CD8-positive, alpha-beta memory T cell (primary cell): ENCODE measurements around the gene URAD. TPM values are rescaled to one million over a fixed set of nuclear protein-coding genes. Genes with fewer than 3 reads are reported as not detected.

Experiments
- CTCF ChIA-PET: fragments of 350-600 bp; sonication (Branson Sonifier 250); formaldehyde crosslinking; loops from one replicate; lab custom pipeline; 2021; ENCODE audit warnings: antibody characterized with exemption; lab: Charles Lee
- POLR2A ChIA-PET: fragments of 350-600 bp; sonication (Branson Sonifier 250); formaldehyde crosslinking; loops from one replicate; lab custom pipeline; 2021; ENCODE audit warnings: antibody characterized with exemption; lab: Charles Lee
- DNase-seq, 5 donors: peaks; one replicate each; pipeline versions ENCODE4 v3.0.0 to v3.0.0-alpha.2; 2020 to 2022; ENCODE audit warnings: mixed read lengths in 1 of 5
- H3K27ac ChIP-seq: one replicate; pipeline ENCODE4 v1.7.0; 2013; ENCODE audit warnings: low read depth, mild to moderate bottlenecking, low read length, moderate library complexity
- H3K27me3 ChIP-seq: 2 replicates; pipeline ENCODE4 v1.7.0; 2013; ENCODE audit warnings: low read length, mild to moderate bottlenecking; ENCODE audit not compliant: insufficient read depth, poor library complexity, severe bottlenecking
- H3K36me3 ChIP-seq: 2 replicates; pipeline ENCODE4 v1.7.0; 2013; ENCODE audit warnings: mild to moderate bottlenecking, low read length, moderate library complexity; ENCODE audit not compliant: insufficient read depth
- H3K4me1 ChIP-seq: 2 replicates; pipeline ENCODE4 v1.7.0; 2013; ENCODE audit warnings: mild to moderate bottlenecking, low read length, moderate library complexity; ENCODE audit not compliant: insufficient read depth
- H3K4me3 ChIP-seq: 2 replicates; pipeline ENCODE4 v1.7.0; 2013; ENCODE audit warnings: mild to moderate bottlenecking, low read length
- H3K9me3 ChIP-seq: 2 replicates; pipeline ENCODE4 v1.7.0; 2013; ENCODE audit warnings: mild to moderate bottlenecking, low read length
- H3K27ac Mint-ChIP-seq, 8 donors: one replicate each; pipeline ENCODE4 v1.8.0; 2020 to 2021; ENCODE audit warnings: mixed read lengths in 8 of 8, mild to moderate bottlenecking in 6 of 8, inconsistent platforms in 3 of 8, moderate library complexity in 3 of 8
- H3K27me3 Mint-ChIP-seq, 2 donors: one replicate each; pipeline ENCODE4 v1.8.0; 2020 to 2021; ENCODE audit warnings: mixed read lengths in 2 of 2, mild to moderate bottlenecking in 1 of 2, moderate library complexity in 1 of 2
- H3K36me3 Mint-ChIP-seq, 3 donors: one replicate each; pipeline ENCODE4 v1.8.0; 2020 to 2021; ENCODE audit warnings: mixed read lengths in 3 of 3, inconsistent platforms in 1 of 3, mild to moderate bottlenecking in 1 of 3
- H3K4me1 Mint-ChIP-seq, 3 donors: one replicate each; pipeline ENCODE4 v1.8.0; 2020 to 2021; ENCODE audit warnings: mixed read lengths in 3 of 3, inconsistent platforms in 1 of 3, mild to moderate bottlenecking in 1 of 3
- H3K4me3 Mint-ChIP-seq, 7 donors: one replicate each; pipeline ENCODE4 v1.8.0; 2020 to 2021; ENCODE audit warnings: mixed read lengths in 7 of 7, mild to moderate bottlenecking in 6 of 7, moderate library complexity in 4 of 7, inconsistent platforms in 2 of 7
- H3K9me3 Mint-ChIP-seq, 5 donors: one replicate each; pipeline ENCODE4 v1.8.0; 2020 to 2022; ENCODE audit warnings: mixed read lengths in 5 of 5, mild to moderate bottlenecking in 3 of 5, moderate library complexity in 2 of 5, inconsistent platforms in 1 of 5
- polyA plus RNA-seq: library from polyadenylated mRNA; unstranded; fragments of 300-500 nt; fragmentation: Illumina TruSeq; gene quantifications from one replicate; pipeline ENCODE4 v1.2.3, GENCODE V29; 2021
- total RNA-seq, 2 experiments: library from RNA; stranded (reverse); gene quantifications; one replicate each; pipeline ENCODE4 v1.2.3, GENCODE V29; 2021

The URAD gene
- total and polyA plus RNA-seq, 3 experiments from 2014 or later: not detected

GRCh38 chr13:27962128-27962841 is 26.2 kb downstream of the URAD start:
- ChIA-PET POLR2A (no interaction called here), CTCF (no interaction called here)
- H3K4me1 Mint-ChIP-seq: peaks cover 7 to 40% (median 11%) of the 10 kb centered on the region in 3 donors
- H3K4me1 ChIP-seq: peaks cover 6% of the 10 kb centered on the region
- H3K27ac Mint-ChIP-seq: peak overlapping the region in 2 of 8 donors; percentile 21 to 36
- H3K27me3 Mint-ChIP-seq: peaks cover 62 to 80% of the 10 kb centered on the region in 2 donors
- peak overlapping the region in 3 of 7 donors; percentile 13 to 71 (median 43) for H3K4me3 Mint-ChIP-seq
- H3K36me3 ChIP-seq: no peaks in the 10 kb centered on the region
- no peaks in the 10 kb centered on the region for H3K9me3 ChIP-seq
- H3K9me3 Mint-ChIP-seq: no peaks in the 10 kb centered on the region
- H3K36me3 Mint-ChIP-seq: peaks cover 0 to 1% (median 0%) of the 10 kb centered on the region in 3 donors
- H3K27me3 ChIP-seq: peaks cover 28% of the 10 kb centered on the region
- no peak for DNase-seq
- no peak overlapping the region for H3K27ac ChIP-seq
- H3K4me3 ChIP-seq: no peak overlapping the region

GRCh38 chr13:27961227-27962085 is 27.0 kb downstream of the URAD start:
- Histone ChIP-seq H3K4me1 (peaks cover 6% of the 10 kb centered on the region), H3K9me3 (no peaks in the 10 kb centered on the region), H3K27ac (no peak overlapping the region), H3K4me3 (no peak overlapping the region), H3K27me3 (peaks cover 32% of the 10 kb centered on the region), H3K36me3 (no peaks in the 10 kb centered on the region)
- H3K4me1 Mint-ChIP-seq: peaks cover 7 to 31% (median 9%) of the 10 kb centered on the region in 3 donors
- H3K9me3 Mint-ChIP-seq: no peaks in the 10 kb centered on the region
- ChIA-PET POLR2A (no interaction called here), CTCF (interaction anchor here (1.3 kb wide), 1 partner anchor 21 kb away, joined by 3 read pairs; no protein-coding TSS in a partner anchor)
- H3K27ac Mint-ChIP-seq: no peak overlapping the region
- H3K4me3 Mint-ChIP-seq: peak overlapping the region in 4 of 7 donors; percentile 6 to 34 (median 20)
- H3K27me3 Mint-ChIP-seq: peaks cover 59 to 81% of the 10 kb centered on the region in 2 donors
- DNase-seq: no peak
- peaks cover 0 to 1% (median 0%) of the 10 kb centered on the region in 3 donors for H3K36me3 Mint-ChIP-seq

GRCh38 chr13:27960362-27961226 is 27.9 kb downstream of the URAD start:
- H3K27ac Mint-ChIP-seq: no peak overlapping the region
- H3K36me3 ChIP-seq: no peaks in the 10 kb centered on the region
- H3K36me3 Mint-ChIP-seq: peaks cover 0 to 1% (median 0%) of the 10 kb centered on the region in 3 donors
- H3K9me3 Mint-ChIP-seq: no peaks in the 10 kb centered on the region
- H3K27me3 ChIP-seq: peaks cover 33% of the 10 kb centered on the region
- H3K4me1 ChIP-seq: peaks cover 6% of the 10 kb centered on the region
- H3K27ac ChIP-seq: no peak overlapping the region
- POLR2A ChIA-PET: no interaction called here
- peak overlapping the region in 6 of 7 donors; percentile 50 to 76 (median 61) for H3K4me3 Mint-ChIP-seq
- no peak overlapping the region for H3K4me3 ChIP-seq
- peaks cover 64 to 81% of the 10 kb centered on the region in 2 donors for H3K27me3 Mint-ChIP-seq
- CTCF ChIA-PET: interaction anchor here (0.5 to 1.3 kb wide), 3 partner anchors 9 to 974 kb away, joined by 3 to 4 read pairs (median 3); no protein-coding TSS in a partner anchor
- H3K9me3 ChIP-seq: no peaks in the 10 kb centered on the region
- DNase-seq: no peak
- H3K4me1 Mint-ChIP-seq: peaks cover 5 to 23% (median 9%) of the 10 kb centered on the region in 3 donors

DNA sequence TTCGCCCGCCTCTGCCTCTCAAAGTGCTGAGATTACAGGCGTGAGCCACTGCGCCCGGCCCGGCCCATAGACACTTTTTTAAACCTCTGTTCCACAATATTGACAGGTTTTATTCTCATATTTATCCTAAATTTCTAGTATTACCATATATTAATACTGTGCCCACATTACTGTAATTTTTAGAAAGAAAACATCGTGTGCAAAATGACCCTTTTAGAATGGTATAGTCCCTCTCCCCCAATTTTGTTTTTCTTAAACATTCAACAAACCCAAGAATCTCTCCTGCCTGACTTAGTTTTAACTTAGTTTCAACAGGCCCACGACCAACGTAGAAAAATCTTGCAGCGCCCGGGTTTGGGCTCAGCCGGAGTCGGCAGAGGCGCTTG is 28.5 kb downstream of the URAD start:
- ChIA-PET CTCF (interaction anchor here (1.0 to 1.3 kb wide), 2 partner anchors 10 to 23 kb away, joined by 3 read pairs; no protein-coding TSS in a partner anchor), POLR2A (no interaction called here)
- Histone ChIP-seq H3K4me3 (no peak overlapping the region), H3K27me3 (peaks cover 32% of the 10 kb centered on the region), H3K4me1 (peaks cover 6% of the 10 kb centered on the region), H3K27ac (no peak overlapping the region), H3K9me3 (no peaks in the 10 kb centered on the region), H3K36me3 (no peaks in the 10 kb centered on the region)
- Mint-ChIP-seq H3K27me3 (peaks cover 64 to 81% of the 10 kb centered on the region in 2 donors), H3K4me1 (peaks cover 5 to 26% (median 9%) of the 10 kb centered on the region in 3 donors), H3K4me3 (peak overlapping the region in 5 of 7 donors; percentile 19 to 76 (median 45)), H3K9me3 (no peaks in the 10 kb centered on the region), H3K27ac (no peak overlapping the region), H3K36me3 (peaks cover 0 to 1% (median 0%) of the 10 kb centered on the region in 3 donors)
- no peak for DNase-seq

DNA sequence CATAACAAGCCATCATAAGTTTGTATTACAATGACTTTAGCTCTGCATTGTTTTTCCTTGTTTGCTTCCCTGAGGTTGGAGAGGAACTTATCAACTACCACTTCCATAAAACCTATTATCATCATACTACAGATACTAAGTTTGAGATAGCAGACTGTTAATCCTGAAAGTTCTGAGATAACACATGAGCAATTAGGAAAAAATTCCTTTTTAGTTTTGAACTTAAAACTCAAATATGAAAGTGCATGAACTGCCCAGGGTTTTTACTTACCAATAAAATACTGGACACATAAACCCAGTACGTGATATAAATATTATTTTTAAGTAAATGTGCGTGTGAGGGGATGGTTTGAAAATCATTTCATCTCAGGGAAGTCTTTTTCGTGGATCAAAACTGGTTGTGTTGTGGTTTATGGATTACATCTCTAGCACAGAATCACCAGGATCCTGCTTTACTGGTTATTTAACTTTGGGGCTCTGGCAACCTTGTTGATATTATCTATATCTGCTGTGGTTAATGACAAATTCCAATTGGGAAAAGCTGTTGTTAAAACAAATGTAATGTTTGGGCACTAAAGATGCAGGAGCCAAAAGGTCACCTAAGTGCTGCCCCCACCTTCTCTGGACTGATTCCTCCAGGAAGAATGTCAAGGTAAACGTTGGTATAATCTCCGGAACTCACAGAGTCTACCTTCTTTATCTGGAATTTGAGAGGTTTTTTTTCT is 31.8 kb downstream of the URAD start:
- no peak overlapping the region for H3K4me3 ChIP-seq
- no peak overlapping the region for H3K4me3 Mint-ChIP-seq
- CTCF ChIA-PET: interaction anchor here (1.5 kb wide), 2 partner anchors 28 to 127 kb away, joined by 3 to 4 read pairs; no protein-coding TSS in a partner anchor
- no peak overlapping the region for H3K27ac Mint-ChIP-seq
- no peak for DNase-seq
- H3K4me1 ChIP-seq: peaks cover 12% of the 10 kb centered on the region
- POLR2A ChIA-PET: no interaction called here
- peaks cover 14 to 38% (median 17%) of the 10 kb centered on the region in 3 donors for H3K4me1 Mint-ChIP-seq
- no peaks in the 10 kb centered on the region for H3K36me3 Mint-ChIP-seq
- no peaks in the 10 kb centered on the region for H3K36me3 ChIP-seq
- no peaks in the 10 kb centered on the region for H3K9me3 ChIP-seq
- H3K27ac ChIP-seq: no peak overlapping the region
- peaks cover 57 to 75% of the 10 kb centered on the region in 2 donors for H3K27me3 Mint-ChIP-seq
- peaks cover 0 to 3% (median 0%) of the 10 kb centered on the region in 5 donors for H3K9me3 Mint-ChIP-seq
- H3K27me3 ChIP-seq: peaks cover 33% of the 10 kb centered on the region

DNA sequence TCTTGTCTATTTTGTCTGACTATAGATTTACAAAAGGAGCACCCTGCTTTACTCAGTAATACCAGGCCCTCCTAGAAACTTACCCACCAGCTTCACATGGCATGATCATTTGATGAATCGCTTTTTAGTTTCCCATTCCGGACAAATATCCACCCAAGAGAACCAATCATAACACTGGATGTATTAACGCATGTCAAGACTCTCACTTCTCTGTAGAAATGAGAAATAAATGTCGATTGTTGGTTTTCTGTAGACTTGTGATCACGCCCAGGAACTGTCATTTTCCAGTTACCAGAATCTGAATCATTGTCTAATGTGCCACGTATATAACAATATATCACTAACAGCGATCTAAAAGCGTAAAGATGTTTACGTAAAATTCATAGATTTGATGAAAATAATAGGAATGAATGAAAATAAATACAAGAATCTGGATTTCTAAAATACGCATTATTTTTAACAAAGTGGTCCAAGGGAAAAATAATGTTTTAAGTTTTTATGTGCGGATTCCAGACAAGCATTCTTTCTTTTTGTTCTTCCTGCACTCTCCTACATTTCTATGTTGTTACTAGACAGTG is 33.4 kb downstream of the URAD start:
- Mint-ChIP-seq H3K27ac (no peak overlapping the region), H3K9me3 (peaks cover 0 to 3% (median 0%) of the 10 kb centered on the region in 5 donors), H3K36me3 (no peaks in the 10 kb centered on the region), H3K27me3 (peaks cover 60 to 78% of the 10 kb centered on the region in 2 donors), H3K4me1 (peaks cover 10 to 24% (median 12%) of the 10 kb centered on the region in 3 donors), H3K4me3 (peak overlapping the region in 4 of 7 donors; percentile 9 to 32 (median 20))
- Histone ChIP-seq H3K27me3 (peaks cover 28% of the 10 kb centered on the region), H3K27ac (no peak overlapping the region), H3K36me3 (no peaks in the 10 kb centered on the region), H3K9me3 (no peaks in the 10 kb centered on the region), H3K4me1 (peaks cover 6% of the 10 kb centered on the region), H3K4me3 (no peak overlapping the region)
- no peak for DNase-seq
- ChIA-PET POLR2A (no interaction called here), CTCF (interaction anchor here (1.2 to 2.1 kb wide), 4 partner anchors 29 to 126 kb away, joined by 3 to 10 read pairs (median 4); no protein-coding TSS in a partner anchor)
